AG10803 (cell line): Measurements from ENCODE around the gene SNX14.

Experiments
- DNase-seq: peaks from one replicate; pipeline ENCODE4 v3.0.0; 2010; ENCODE audit warnings: low read depth
- H3K4me3 ChIP-seq: 2 replicates; pipeline ENCODE4 v1.5.1; 2011; ENCODE audit warnings: mild to moderate bottlenecking, low read length, control low read depth
- TF ChIP-seq, protein P1 (sequence below): conservative IDR thresholded peaks from 2 replicates; pipeline ENCODE4 v1.5.1; 2011; ENCODE audit warnings: mild to moderate bottlenecking, low read length, control low read depth, inconsistent platforms

Gene SNX14

DNA sequence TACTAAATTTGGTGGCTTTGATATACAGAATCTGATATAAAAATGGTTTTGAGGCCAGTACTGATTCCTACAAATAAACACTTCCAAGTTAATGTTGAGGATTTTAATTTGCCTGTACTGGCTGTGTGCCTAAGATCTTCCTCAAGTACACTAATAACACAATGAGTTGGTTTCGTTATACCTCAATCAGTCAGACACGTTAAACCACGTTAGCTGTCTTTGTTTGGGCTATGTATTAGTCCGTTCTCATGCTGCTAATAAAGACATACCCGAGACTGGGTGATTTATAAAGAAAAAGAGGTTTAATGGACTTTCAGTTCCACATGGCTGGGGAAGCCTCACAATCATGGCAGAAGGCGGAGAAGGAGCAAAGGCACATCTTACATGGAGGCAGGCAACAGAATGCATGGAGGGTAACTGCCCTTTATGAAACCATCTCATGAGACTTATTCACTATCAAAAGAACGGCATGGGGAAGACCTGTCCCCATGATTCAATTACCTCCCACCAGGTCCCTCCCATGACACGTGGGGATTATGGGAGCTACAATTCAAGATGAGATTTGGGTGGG lies 97.6 kb downstream of the SNX14 start:
- H3K4me3 ChIP-seq, result no peak overlapping the region
- no peak for DNase-seq
- TF ChIP-seq, protein P1, sequence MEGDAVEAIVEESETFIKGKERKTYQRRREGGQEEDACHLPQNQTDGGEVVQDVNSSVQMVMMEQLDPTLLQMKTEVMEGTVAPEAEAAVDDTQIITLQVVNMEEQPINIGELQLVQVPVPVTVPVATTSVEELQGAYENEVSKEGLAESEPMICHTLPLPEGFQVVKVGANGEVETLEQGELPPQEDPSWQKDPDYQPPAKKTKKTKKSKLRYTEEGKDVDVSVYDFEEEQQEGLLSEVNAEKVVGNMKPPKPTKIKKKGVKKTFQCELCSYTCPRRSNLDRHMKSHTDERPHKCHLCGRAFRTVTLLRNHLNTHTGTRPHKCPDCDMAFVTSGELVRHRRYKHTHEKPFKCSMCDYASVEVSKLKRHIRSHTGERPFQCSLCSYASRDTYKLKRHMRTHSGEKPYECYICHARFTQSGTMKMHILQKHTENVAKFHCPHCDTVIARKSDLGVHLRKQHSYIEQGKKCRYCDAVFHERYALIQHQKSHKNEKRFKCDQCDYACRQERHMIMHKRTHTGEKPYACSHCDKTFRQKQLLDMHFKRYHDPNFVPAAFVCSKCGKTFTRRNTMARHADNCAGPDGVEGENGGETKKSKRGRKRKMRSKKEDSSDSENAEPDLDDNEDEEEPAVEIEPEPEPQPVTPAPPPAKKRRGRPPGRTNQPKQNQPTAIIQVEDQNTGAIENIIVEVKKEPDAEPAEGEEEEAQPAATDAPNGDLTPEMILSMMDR, result no peak

DNA sequence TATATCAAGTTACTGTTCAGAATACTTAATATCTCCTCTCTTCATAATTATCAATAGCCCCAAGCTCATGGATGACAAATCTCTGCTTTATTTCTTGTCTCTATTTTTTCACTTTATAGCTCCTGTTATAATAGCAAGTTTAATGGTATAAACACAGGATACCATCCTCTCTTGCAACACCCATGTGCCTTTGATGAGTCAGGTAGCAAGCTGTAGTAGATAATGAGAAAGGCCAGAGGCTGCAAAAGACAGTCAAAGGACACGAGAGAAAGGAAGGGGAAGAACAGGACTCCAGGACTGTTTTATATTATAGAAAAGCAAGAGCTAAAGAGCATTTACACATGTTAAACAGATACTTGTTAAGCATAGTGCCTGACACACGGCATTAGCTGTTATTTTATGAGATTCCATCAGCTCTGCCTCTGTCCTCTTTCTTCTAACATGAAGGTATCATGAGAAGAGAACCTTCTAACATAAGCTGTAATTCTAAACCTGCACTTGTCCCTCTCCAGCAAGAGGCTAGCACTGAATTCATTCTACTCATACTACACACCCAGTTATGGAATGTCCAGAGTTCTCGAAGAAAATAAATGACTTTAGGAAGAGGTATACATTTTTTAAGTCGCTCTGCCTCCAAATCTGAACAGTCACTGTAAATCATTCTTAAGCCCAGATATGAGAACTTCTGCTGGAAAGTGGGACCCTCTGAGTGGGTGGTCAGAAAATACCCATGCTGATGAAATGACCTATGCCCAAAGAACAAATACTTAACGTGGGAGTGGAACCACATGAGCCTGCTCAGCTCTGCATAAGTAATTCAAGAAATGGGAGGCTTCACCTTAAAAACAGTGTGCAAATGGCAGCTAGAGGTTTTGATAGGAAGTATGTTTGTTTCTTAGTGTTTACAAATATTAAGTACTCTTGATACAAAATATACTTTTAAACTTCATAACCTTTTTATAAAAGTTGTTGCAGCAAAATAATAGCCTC lies 98.8 kb downstream of the SNX14 start:
- TF ChIP-seq, protein P1, result no peak
- H3K4me3 ChIP-seq, result no peak overlapping the region
- DNase-seq, result peak; percentile 28

DNA sequence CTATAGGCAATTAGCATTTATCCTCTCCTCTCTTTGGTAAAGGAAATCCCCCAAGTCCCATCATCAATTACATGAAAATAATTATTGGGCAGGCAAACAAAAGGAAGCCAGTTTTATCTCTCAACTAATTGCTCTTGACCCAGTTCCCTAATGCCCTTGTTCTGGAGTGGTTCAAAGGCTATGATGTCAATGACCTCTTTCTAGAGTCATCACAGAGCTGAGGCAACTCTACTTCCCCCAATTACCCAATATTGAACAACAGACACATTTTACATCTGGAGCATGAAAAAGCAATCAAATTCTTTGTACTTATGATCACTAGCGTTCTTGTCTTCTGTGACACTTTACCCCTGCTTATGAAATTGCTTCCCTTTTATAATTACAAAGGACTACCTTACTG lies 100.3 kb downstream of the SNX14 start:
- no peak overlapping the region for H3K4me3 ChIP-seq
- no peak for DNase-seq
- TF ChIP-seq, protein P1, result no peak

DNA sequence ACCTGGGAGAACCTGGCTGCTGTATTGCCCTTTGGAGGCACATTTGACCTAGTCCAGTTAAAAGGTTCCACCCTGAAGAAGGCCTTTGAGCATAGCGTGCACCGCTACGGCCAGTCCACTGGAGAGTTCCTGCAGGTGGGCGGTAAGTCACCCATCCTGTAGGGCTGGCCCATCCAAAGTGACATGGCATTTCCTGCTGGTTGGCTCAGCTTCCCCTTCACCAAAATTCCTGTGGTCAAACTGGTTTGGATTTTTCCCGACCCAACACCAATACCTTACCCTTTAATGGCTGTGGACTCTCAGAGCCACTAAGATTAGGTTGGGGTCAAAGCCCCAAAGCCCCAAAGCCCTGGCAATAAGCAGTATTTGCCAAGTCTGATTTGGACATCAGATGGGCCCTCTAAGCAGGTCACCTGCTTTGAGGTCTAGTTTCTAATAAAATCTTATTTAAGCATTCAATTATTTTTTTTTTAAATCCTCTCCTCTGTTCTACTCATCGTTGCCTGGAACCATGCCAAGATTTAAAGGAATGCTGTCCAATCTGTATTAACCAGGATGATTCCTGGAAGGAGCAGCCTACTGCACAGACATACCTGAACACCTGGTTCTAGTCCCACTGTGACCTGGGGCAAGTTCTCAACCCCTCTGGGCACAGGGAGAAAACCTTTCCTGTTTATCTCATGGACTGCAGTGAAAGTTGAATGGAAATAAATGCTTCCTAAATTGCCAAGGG lies 103.0 kb downstream of the SNX14 start:
- H3K4me3 ChIP-seq, result no peak overlapping the region
- DNase-seq, result peak; percentile 26
- TF ChIP-seq, protein P1, result no peak

DNA sequence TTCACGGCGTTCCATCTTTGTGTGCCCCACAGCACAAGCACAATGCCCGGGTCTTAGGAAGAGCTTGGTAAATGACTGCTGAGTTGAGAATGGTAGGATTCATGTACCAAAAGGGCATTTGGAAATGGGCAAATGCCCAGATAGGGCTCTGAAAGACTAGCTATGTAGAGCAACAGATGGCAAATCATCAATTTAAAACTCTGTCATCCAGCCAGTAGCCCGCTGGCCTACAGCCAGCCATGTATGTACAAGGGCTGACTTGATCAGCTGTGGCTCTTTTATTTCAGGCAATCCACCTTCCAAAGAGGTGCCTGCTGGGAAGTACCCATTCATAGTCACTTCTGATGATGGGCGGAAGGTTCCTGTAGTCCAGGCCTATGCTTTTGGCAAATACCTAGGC lies 108.7 kb downstream of the SNX14 start:
- TF ChIP-seq, protein P1, result no peak
- DNase-seq, result no peak
- H3K4me3 ChIP-seq, result no peak overlapping the region

DNA sequence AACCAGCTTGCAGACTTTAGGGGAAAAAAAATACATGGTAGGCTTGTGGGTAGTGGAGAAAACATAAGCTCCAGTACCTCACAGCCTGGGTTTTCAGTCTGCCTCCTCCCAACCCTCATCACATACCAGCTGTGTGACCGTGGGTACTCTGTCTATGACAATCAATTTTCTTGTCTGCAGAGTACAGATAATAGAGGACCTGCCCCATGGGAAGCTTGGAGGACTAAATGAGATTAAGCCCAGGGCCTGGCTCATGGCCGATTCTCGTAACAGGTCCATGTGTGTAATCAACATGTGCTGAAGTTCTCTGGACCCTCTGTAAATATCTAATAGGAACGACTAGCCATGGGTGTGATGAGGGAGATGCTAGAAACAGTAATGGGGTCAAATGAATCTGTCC lies 109.8 kb downstream of the SNX14 start:
- TF ChIP-seq, protein P1, result no peak
- H3K4me3 ChIP-seq, result no peak overlapping the region
- no peak for DNase-seq
